Ascending aorta (tissue), 2 donors: ENCODE data around the gene HELZ. TPM values are rescaled to one million over a fixed set of nuclear protein-coding genes. Genes with fewer than 3 reads are reported as not detected.

ENCODE experiments used
- DNase-seq, 2 donors: peaks; one replicate each; pipeline ENCODE4 v3.0.0-alpha.2; 2019; ENCODE audit warnings: low spot score in 2 of 2
- H3K27ac ChIP-seq, 2 donors: fragments of 200-600 bp; sonication (generic); one replicate each; pipeline ENCODE4 v1.5.1; 2016 to 2017; ENCODE audit warnings: mild to moderate bottlenecking in 1 of 2
- H3K27me3 ChIP-seq: fragments of 200-600 bp; sonication (generic); one replicate; pipeline ENCODE4 v1.5.1; 2017
- H3K36me3 ChIP-seq, 2 donors: fragments of 200-600 bp; sonication (generic); one replicate each; pipeline ENCODE4 v1.5.1; 2016
- H3K4me1 ChIP-seq, 2 donors: fragments of 200-600 bp; sonication (generic); one replicate each; pipeline ENCODE4 v1.5.1; 2016 to 2017; ENCODE audit warnings: mild to moderate bottlenecking in 1 of 2
- H3K4me3 ChIP-seq, 2 donors: fragments of 200-600 bp; sonication (generic); one replicate each; pipeline ENCODE4 v1.5.1; 2016 to 2017; ENCODE audit warnings: mild to moderate bottlenecking in 1 of 2
- H3K9me3 ChIP-seq, 2 donors: fragments of 200-600 bp; sonication (generic); one replicate each; pipeline ENCODE4 v1.5.1; 2016
- CTCF ChIP-seq, 3 experiments: fragments of 200-600 bp in 2 of 3; fragments of 450-650 bp in 1 of 3; sonication (generic) in 2 of 3; IDR thresholded peaks; one replicate each; pipeline ENCODE4 v1.5.1; 2016 to 2019; ENCODE audit warnings: antibody characterized with exemption in 3 of 3, mild to moderate bottlenecking in 1 of 3, moderate library complexity in 1 of 3
- intact Hi-C: fragments of 100-400 bp; cut with DNase I; formaldehyde crosslinking; loops from one replicate; pipeline ENCODE4 v1.15.1; 2023
- total RNA-seq: library from RNA; depleted of rRNA; stranded (reverse); fragments of >200 nt; gene quantifications from one replicate; pipeline ENCODE4 v1.1.0, GENCODE V29; 2016

Gene HELZ
- total RNA-seq, 1 donor from 2014 or later = 36.1 TPM

GRCh38 chr17:67119102-67119501 is 125.9 kb downstream of the HELZ start:
- Histone ChIP-seq H3K27me3 (no peaks in the 10 kb centered on the region), H3K27ac (no peak overlapping the region), H3K36me3 (peaks cover 0 to 27% of the 10 kb centered on the region in 2 donors), H3K9me3 (no peaks in the 10 kb centered on the region), H3K4me1 (no peaks in the 10 kb centered on the region), H3K4me3 (no peak overlapping the region)
- no peak for DNase-seq
- intact Hi-C loops = no loop called here
- TF ChIP-seq CTCF (IDR thresholded peaks at IDR 0.05) = no peak

- H3K27ac ChIP-seq = no peak overlapping the region
- TF ChIP-seq CTCF (IDR thresholded peaks at IDR 0.05) = no peak
- no peaks in the 10 kb centered on the region for H3K27me3 ChIP-seq
- DNase-seq = no peak
- intact Hi-C loops = no loop called here
- H3K36me3 ChIP-seq = peaks cover 12 to 47% of the 10 kb centered on the region in 2 donors
- no peaks in the 10 kb centered on the region for H3K9me3 ChIP-seq
- no peaks in the 10 kb centered on the region for H3K4me1 ChIP-seq
- H3K4me3 ChIP-seq = no peak overlapping the region
Observed at GRCh38 chr17:67116045-67116575, 128.9 kb downstream of the HELZ start.

GRCh38 chr17:67115401-67115800 is 129.6 kb downstream of the HELZ start:
- H3K27me3 ChIP-seq = no peaks in the 10 kb centered on the region
- DNase-seq = no peak
- no peak overlapping the region for H3K27ac ChIP-seq
- no peak overlapping the region for H3K4me3 ChIP-seq
- intact Hi-C loops = no loop called here
- peaks cover 17 to 54% of the 10 kb centered on the region in 2 donors for H3K36me3 ChIP-seq
- no peak for TF ChIP-seq CTCF (IDR thresholded peaks at IDR 0.05)
- no peaks in the 10 kb centered on the region for H3K4me1 ChIP-seq
- H3K9me3 ChIP-seq = no peaks in the 10 kb centered on the region

- intact Hi-C loops = no loop called here
- H3K27ac ChIP-seq = no peak overlapping the region
- no peak overlapping the region for H3K4me3 ChIP-seq
- DNase-seq = no peak
- H3K27me3 ChIP-seq = no peaks in the 10 kb centered on the region
- TF ChIP-seq CTCF (IDR thresholded peaks at IDR 0.05) = no peak
- H3K36me3 ChIP-seq = peaks cover 21 to 59% of the 10 kb centered on the region in 2 donors
- H3K4me1 ChIP-seq = no peaks in the 10 kb centered on the region
- no peaks in the 10 kb centered on the region for H3K9me3 ChIP-seq
Observed at GRCh38 chr17:67113486-67113885, 131.5 kb downstream of the HELZ start.

DNA sequence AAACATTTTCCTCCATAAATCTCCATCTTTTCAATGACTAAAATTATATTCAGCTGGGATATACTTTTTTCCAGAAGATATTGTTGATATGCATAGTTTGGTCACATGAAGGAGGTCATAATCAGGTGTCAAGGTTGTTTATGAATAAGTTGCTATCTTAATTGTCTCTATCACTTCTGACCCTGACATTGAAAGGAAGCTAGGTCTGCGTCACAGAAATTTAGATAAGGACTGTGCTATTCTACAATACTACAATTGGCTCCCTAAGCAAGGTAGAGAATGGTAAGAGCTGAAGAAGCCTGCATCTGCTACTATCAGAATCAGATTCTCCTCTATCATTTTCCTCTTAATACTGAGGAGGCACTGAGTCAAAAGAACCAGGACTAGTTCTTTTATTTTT is 133.2 kb downstream of the HELZ start:
- H3K27me3 ChIP-seq = no peaks in the 10 kb centered on the region
- peaks cover 36 to 63% of the 10 kb centered on the region in 2 donors for H3K36me3 ChIP-seq
- intact Hi-C loops = no loop called here
- TF ChIP-seq CTCF (IDR thresholded peaks at IDR 0.05) = no peak
- no peaks in the 10 kb centered on the region for H3K9me3 ChIP-seq
- DNase-seq = no peak
- H3K4me1 ChIP-seq = no peaks in the 10 kb centered on the region
- H3K4me3 ChIP-seq = no peak overlapping the region
- no peak overlapping the region for H3K27ac ChIP-seq

- Histone ChIP-seq H3K4me3 (no peak overlapping the region), H3K27ac (no peak overlapping the region), H3K4me1 (no peaks in the 10 kb centered on the region), H3K36me3 (peaks cover 36 to 68% of the 10 kb centered on the region in 2 donors), H3K9me3 (no peaks in the 10 kb centered on the region), H3K27me3 (no peaks in the 10 kb centered on the region)
- intact Hi-C loops = no loop called here
- DNase-seq = no peak
- TF ChIP-seq CTCF (IDR thresholded peaks at IDR 0.05) = no peak
Observed at GRCh38 chr17:67111327-67111726, 133.7 kb downstream of the HELZ start.
